Fibroblast of lung (primary cell): ENCODE data around the gene RFX2.

Source experiments
- CTCF ChIP-seq, 2 donors: IDR thresholded peaks in 1 of 2; conservative IDR thresholded peaks in 1 of 2; 1 replicate in 1 of 2; 2 replicates in 1 of 2; pipeline ENCODE4 v1.5.1; 2011 to 2012; ENCODE audit warnings: low read length in 2 of 2, control low read depth in 1 of 2, inconsistent platforms in 1 of 2, low read depth in 1 of 2, mild to moderate bottlenecking in 1 of 2
- EZH2 ChIP-seq: IDR thresholded peaks from 2 replicates; pipeline ENCODE4 v1.5.1; 2012; ENCODE audit warnings: low read length, control low read depth, mild to moderate bottlenecking; ENCODE audit errors: missing control alignments

GRCh38 chr19:6073858-6074708 lies 36.2 kb downstream of the RFX2 start:
- no peak for TF ChIP-seq CTCF (conservative IDR thresholded peaks at IDR 0.05 in 1 of 2, IDR thresholded peaks at IDR 0.05 in 1 of 2; ENCODE audit: low read depth in 1 of 2, low read length in 2 of 2)
- TF ChIP-seq EZH2: no peak
